ENCODE results near the gene ELOVL7.

- TF ChIP-seq CTCF (IDR thresholded peaks at IDR 0.05) (no peak), POLR2A (IDR thresholded peaks at IDR 0.05) (no peak)
Measured at GRCh38 chr5:60835554-60835953, 8.5 kb downstream of the ELOVL7 start.

Measured in right lobe of liver (tissue), 4 donors.